Gastroesophageal sphincter (tissue), 4 donors: ENCODE data around the gene OTOS. TPM values are rescaled to one million over a fixed set of nuclear protein-coding genes. Genes with fewer than 3 reads are reported as not detected.

ENCODE experiments used
- ATAC-seq: fragments of 150-250 bp; one replicate; pipeline ENCODE4 v1.9.1; 2016; ENCODE audit warnings: mild to moderate bottlenecking, moderate library complexity
- H3K27ac ChIP-seq, 4 donors: fragments of 200-600 bp; sonication (generic) in 3 of 4; 1 replicate in 3 of 4; 2 replicates in 1 of 4; pipeline ENCODE4 v1.5.1; 2016 to 2019
- H3K27me3 ChIP-seq: fragments of 200-600 bp; sonication (generic); one replicate; pipeline ENCODE4 v1.5.1; 2019
- H3K36me3 ChIP-seq, 2 donors: fragments of 200-600 bp; sonication (generic); one replicate each; pipeline ENCODE4 v1.5.1; 2019; ENCODE audit warnings: control low read depth in 1 of 2
- H3K4me1 ChIP-seq, 3 donors: fragments of 200-600 bp; sonication (generic); 1 replicate in 2 of 3; 2 replicates in 1 of 3; pipeline ENCODE4 v1.5.1; 2016 to 2019; ENCODE audit warnings: control low read depth in 2 of 3
- H3K4me3 ChIP-seq, 2 donors: fragments of 200-600 bp; sonication (generic); one replicate each; pipeline ENCODE4 v1.5.1; 2019; ENCODE audit warnings: mild to moderate bottlenecking in 1 of 2, moderate library complexity in 1 of 2
- H3K9me3 ChIP-seq, 3 donors: fragments of 200-600 bp; sonication (generic); one replicate each; pipeline ENCODE4 v1.5.1; 2017 to 2019; ENCODE audit warnings: control low read depth in 2 of 3
- EP300 ChIP-seq: sonication (generic); formaldehyde crosslinking; IDR thresholded peaks from one replicate; pipeline ENCODE4 v1.6.1; 2017; ENCODE audit warnings: antibody characterized with exemption, mild to moderate bottlenecking
- POLR2A ChIP-seq, 2 donors: fragments of 450-650 bp; IDR thresholded peaks; one replicate each; pipeline ENCODE4 v1.6.1; 2017; ENCODE audit warnings: antibody characterized with exemption in 2 of 2, mild to moderate bottlenecking in 2 of 2, moderate library complexity in 1 of 2
- POLR2AphosphoS5 ChIP-seq: sonication (generic); formaldehyde crosslinking; IDR thresholded peaks from one replicate; pipeline ENCODE4 v1.6.1; 2017; ENCODE audit warnings: antibody characterized with exemption
- WGBS, 2 donors: methylation state at CpG; one replicate each; pipeline ENCODE4 v1.1.5; 2018; ENCODE audit warnings: low coverage in 1 of 2; 5-methylcytosine and 5-hydroxymethylcytosine counted together
- total RNA-seq, 4 donors: library from RNA; depleted of rRNA; stranded (reverse); fragments of >200 nt; gene quantifications; one replicate each; pipeline ENCODE4 v1.1.0, GENCODE V29; 2016
- TF ChIP-seq, protein P1 (sequence below), 4 experiments: fragments of 200-600 bp in 2 of 4; fragments of 450-650 bp in 2 of 4; sonication (generic) in 1 of 4; IDR thresholded peaks; one replicate each; pipeline ENCODE4 v1.5.1; 2017 to 2019; ENCODE audit warnings: antibody characterized with exemption in 4 of 4, mild to moderate bottlenecking in 2 of 4, moderate library complexity in 2 of 4

OTOS gene
- total RNA-seq, 4 donors from 2014 or later, result not detected

GRCh38 chr2:240107477-240107796 is 33.0 kb downstream of the OTOS start:
- no peak for ATAC-seq
- Histone ChIP-seq H3K36me3 (no peaks in the 10 kb centered on the region), H3K27ac (no peak overlapping the region), H3K4me3 (no peak overlapping the region), H3K9me3 (no peaks in the 10 kb centered on the region), H3K27me3 (peaks cover 61% of the 10 kb centered on the region), H3K4me1 (no peaks in the 10 kb centered on the region)
- 80% methylated on average over 1 of the region's 6 CpGs; no CpG with 5 or more reads in 1 of the 2 donors for WGBS, 2 donors
- TF ChIP-seq POLR2A (IDR thresholded peaks at IDR 0.05), result no peak
- TF ChIP-seq EP300, result no peak
- TF ChIP-seq POLR2AphosphoS5, result no peak
- TF ChIP-seq, protein P1, sequence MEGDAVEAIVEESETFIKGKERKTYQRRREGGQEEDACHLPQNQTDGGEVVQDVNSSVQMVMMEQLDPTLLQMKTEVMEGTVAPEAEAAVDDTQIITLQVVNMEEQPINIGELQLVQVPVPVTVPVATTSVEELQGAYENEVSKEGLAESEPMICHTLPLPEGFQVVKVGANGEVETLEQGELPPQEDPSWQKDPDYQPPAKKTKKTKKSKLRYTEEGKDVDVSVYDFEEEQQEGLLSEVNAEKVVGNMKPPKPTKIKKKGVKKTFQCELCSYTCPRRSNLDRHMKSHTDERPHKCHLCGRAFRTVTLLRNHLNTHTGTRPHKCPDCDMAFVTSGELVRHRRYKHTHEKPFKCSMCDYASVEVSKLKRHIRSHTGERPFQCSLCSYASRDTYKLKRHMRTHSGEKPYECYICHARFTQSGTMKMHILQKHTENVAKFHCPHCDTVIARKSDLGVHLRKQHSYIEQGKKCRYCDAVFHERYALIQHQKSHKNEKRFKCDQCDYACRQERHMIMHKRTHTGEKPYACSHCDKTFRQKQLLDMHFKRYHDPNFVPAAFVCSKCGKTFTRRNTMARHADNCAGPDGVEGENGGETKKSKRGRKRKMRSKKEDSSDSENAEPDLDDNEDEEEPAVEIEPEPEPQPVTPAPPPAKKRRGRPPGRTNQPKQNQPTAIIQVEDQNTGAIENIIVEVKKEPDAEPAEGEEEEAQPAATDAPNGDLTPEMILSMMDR (IDR thresholded peaks at IDR 0.05), result no peak

GRCh38 chr2:240106765-240107476 is 33.5 kb downstream of the OTOS start:
- Histone ChIP-seq H3K27ac (no peak overlapping the region), H3K9me3 (no peaks in the 10 kb centered on the region), H3K36me3 (no peaks in the 10 kb centered on the region), H3K4me3 (no peak overlapping the region), H3K4me1 (no peaks in the 10 kb centered on the region), H3K27me3 (peaks cover 58% of the 10 kb centered on the region)
- no peak for ATAC-seq
- TF ChIP-seq POLR2AphosphoS5 (no peak), EP300 (no peak), POLR2A (IDR thresholded peaks at IDR 0.05) (no peak)
- TF ChIP-seq, protein P1 (IDR thresholded peaks at IDR 0.05), result no peak
- WGBS, 2 donors, result 70 to 76% methylated on average over 6 to 7 of the region's 17 CpGs

- WGBS, 2 donors, result 80% methylated on average over 1 of the region's 11 CpGs; no CpG with 5 or more reads in 1 of the 2 donors
- H3K27me3 ChIP-seq, result peaks cover 61% of the 10 kb centered on the region
- no peaks in the 10 kb centered on the region for H3K36me3 ChIP-seq
- TF ChIP-seq POLR2AphosphoS5 (no peak), POLR2A (IDR thresholded peaks at IDR 0.05) (no peak), EP300 (no peak)
- TF ChIP-seq, protein P1 (IDR thresholded peaks at IDR 0.05), result no peak
- peaks cover 0 to 1% (median 0%) of the 10 kb centered on the region in 3 donors for H3K9me3 ChIP-seq
- no peak overlapping the region for H3K27ac ChIP-seq
- ATAC-seq, result no peak
- H3K4me1 ChIP-seq, result no peaks in the 10 kb centered on the region
- H3K4me3 ChIP-seq, result no peak overlapping the region
These were observed 34.5 kb downstream of the OTOS start for GRCh38 chr2:240105982-240106381.

DNA sequence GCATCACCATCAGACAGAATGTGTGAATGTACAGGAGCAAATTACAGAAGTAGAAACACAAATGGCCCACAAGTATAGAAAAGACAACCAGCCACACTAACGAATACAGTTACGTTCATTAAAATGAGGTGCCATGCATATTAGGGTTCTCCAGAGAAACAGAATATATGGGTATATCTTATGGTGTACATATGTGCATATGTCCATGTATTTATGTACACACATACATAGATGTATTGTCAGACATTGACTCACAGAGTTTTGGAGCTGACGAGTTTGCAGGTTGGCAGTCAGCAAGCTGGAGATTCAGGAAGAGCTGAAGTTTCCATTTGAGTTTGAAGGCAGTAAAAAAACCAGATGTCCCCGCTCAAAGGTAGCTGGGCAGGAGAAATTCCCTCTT is 37.3 kb downstream of the OTOS start:
- no peak for TF ChIP-seq POLR2AphosphoS5
- no peak for TF ChIP-seq POLR2A (IDR thresholded peaks at IDR 0.05)
- no peak for TF ChIP-seq EP300
- TF ChIP-seq, protein P1 (IDR thresholded peaks at IDR 0.05), result no peak
- WGBS, 2 donors, result 71 to 78% methylated on average over 3 to 4 of the region's 4 CpGs
- Histone ChIP-seq H3K27ac (no peak overlapping the region), H3K4me1 (no peaks in the 10 kb centered on the region), H3K27me3 (peaks cover 65% of the 10 kb centered on the region), H3K9me3 (peaks cover 0 to 24% (median 0%) of the 10 kb centered on the region in 3 donors), H3K36me3 (no peaks in the 10 kb centered on the region), H3K4me3 (no peak overlapping the region)
- no peak for ATAC-seq

GRCh38 chr2:240098349-240098748 is 42.1 kb downstream of the OTOS start:
- no peak for TF ChIP-seq POLR2AphosphoS5
- no peak for TF ChIP-seq EP300
- TF ChIP-seq, protein P1 (IDR thresholded peaks at IDR 0.05), result no peak
- TF ChIP-seq POLR2A (IDR thresholded peaks at IDR 0.05), result no peak
- Histone ChIP-seq H3K4me1 (no peaks in the 10 kb centered on the region), H3K4me3 (no peak overlapping the region), H3K9me3 (peaks cover 0 to 45% (median 0%) of the 10 kb centered on the region in 3 donors), H3K36me3 (no peaks in the 10 kb centered on the region), H3K27me3 (peaks cover 80% of the 10 kb centered on the region), H3K27ac (no peak overlapping the region)
- no peak for ATAC-seq
- WGBS, 2 donors, result 74 to 77% methylated on average over 2 of the region's 2 CpGs
